Neural progenitor cell (in vitro differentiated cells): ENCODE data around the gene RNF213. TPM values are rescaled to one million over a fixed set of nuclear protein-coding genes. Genes with fewer than 3 reads are reported as not detected.

Source experiments
- DNase-seq: peaks from one replicate; pipeline ENCODE4 v3.0.0-alpha.2; 2016; ENCODE audit warnings: low spot score
- H2AFZ ChIP-seq: fragments of 200-600 bp; sonication (generic); replicated peaks from 2 replicates; pipeline ENCODE4 v1.6.1; 2016; ENCODE audit warnings: antibody characterized with exemption
- H3F3A ChIP-seq: fragments of 200-600 bp; sonication (generic); 2 replicates; pipeline ENCODE4 v1.6.1; 2016; ENCODE audit warnings: antibody characterized with exemption, low read depth
- H3K27ac ChIP-seq: fragments of 200-600 bp; sonication (generic); 2 replicates; pipeline ENCODE4 v1.5.1; 2016; ENCODE audit warnings: mild to moderate bottlenecking
- H3K27me3 ChIP-seq: fragments of 200-600 bp; sonication (generic); 2 replicates; pipeline ENCODE4 v1.6.1; 2016; ENCODE audit warnings: mild to moderate bottlenecking, moderate library complexity
- H3K36me3 ChIP-seq: fragments of 200-600 bp; sonication (generic); 2 replicates; pipeline ENCODE4 v1.5.1; 2016
- H3K4me1 ChIP-seq: fragments of 200-600 bp; sonication (generic); 2 replicates; pipeline ENCODE4 v1.6.1; 2016; ENCODE audit warnings: mixed run types
- H3K4me2 ChIP-seq: fragments of 200-600 bp; sonication (generic); 2 replicates; pipeline ENCODE4 v1.6.1; 2016
- H3K4me3 ChIP-seq: fragments of 200-600 bp; sonication (generic); 2 replicates; pipeline ENCODE4 v1.5.1; 2016
- H3K79me2 ChIP-seq: fragments of 200-600 bp; sonication (generic); 2 replicates; pipeline ENCODE4 v1.6.1; 2016; ENCODE audit warnings: low read depth
- H3K9ac ChIP-seq: fragments of 200-600 bp; sonication (generic); 2 replicates; pipeline ENCODE4 v1.6.1; 2016
- H3K9me3 ChIP-seq: fragments of 200-600 bp; sonication (generic); 2 replicates; pipeline ENCODE4 v1.5.1; 2016; ENCODE audit warnings: low read depth
- H4K20me1 ChIP-seq: fragments of 200-600 bp; sonication (generic); 2 replicates; pipeline ENCODE4 v1.6.1; 2016; ENCODE audit warnings: low read depth
- H3K27ac Mint-ChIP-seq: 3 replicates; pipeline ENCODE4 v1.8.0; 2021; ENCODE audit warnings: mixed read lengths
- H3K27me3 Mint-ChIP-seq: 2 replicates; pipeline ENCODE4 v1.8.0; 2022; ENCODE audit warnings: low read depth, mild to moderate bottlenecking, inconsistent platforms, moderate library complexity, mixed read lengths; ENCODE audit not compliant: insufficient read depth
- H3K36me3 Mint-ChIP-seq: 3 replicates; pipeline ENCODE4 v1.8.0; 2021; ENCODE audit warnings: mixed read lengths
- H3K4me1 Mint-ChIP-seq: 3 replicates; pipeline ENCODE4 v1.8.0; 2021; ENCODE audit warnings: mixed read lengths
- H3K4me3 Mint-ChIP-seq: 3 replicates; pipeline ENCODE4 v1.8.0; 2021; ENCODE audit warnings: mild to moderate bottlenecking, moderate library complexity, mixed read lengths
- H3K9me3 Mint-ChIP-seq: 3 replicates; pipeline ENCODE4 v1.8.0; 2020; ENCODE audit warnings: mixed read lengths
- CTCF ChIP-seq: fragments of 200-600 bp; sonication (generic); IDR thresholded peaks from 2 replicates; pipeline ENCODE4 v1.5.1; 2017; ENCODE audit warnings: antibody characterized with exemption, mild to moderate bottlenecking
- EZH2 ChIP-seq: fragments of 200-600 bp; sonication (generic); IDR thresholded peaks from 2 replicates; pipeline ENCODE4 v1.6.1; 2017; ENCODE audit warnings: antibody characterized with exemption, mild to moderate bottlenecking, moderate library complexity
- EZH2phosphoT487 ChIP-seq: fragments of 200-600 bp; sonication (generic); IDR thresholded peaks from 2 replicates; pipeline ENCODE4 v1.6.1; 2017; ENCODE audit warnings: antibody characterized with exemption
- total RNA-seq: library from RNA; depleted of rRNA; stranded (reverse); fragments of >200 nt; gene quantifications from 2 replicates; pipeline ENCODE4 v1.2.3, GENCODE V29; 2015; ENCODE audit warnings: low replicate concordance

Gene RNF213
- total RNA-seq, 1 donor from 2014 or later: 19.8 TPM

GRCh38 chr17:80339731-80340456 lies 79.2 kb downstream of the RNF213 start:
- no peaks in the 10 kb centered on the region for H3F3A ChIP-seq
- no peaks in the 10 kb centered on the region for H4K20me1 ChIP-seq
- H3K9ac ChIP-seq: no peak overlapping the region
- H3K36me3 ChIP-seq: no peaks in the 10 kb centered on the region
- peaks cover 23% of the 10 kb centered on the region for H3K36me3 Mint-ChIP-seq
- no peak overlapping the region for H2AFZ ChIP-seq
- H3K27me3 Mint-ChIP-seq: no peaks in the 10 kb centered on the region
- H3K79me2 ChIP-seq: no peaks in the 10 kb centered on the region
- no peaks in the 10 kb centered on the region for H3K4me1 Mint-ChIP-seq
- no peaks in the 10 kb centered on the region for H3K27me3 ChIP-seq
- H3K9me3 Mint-ChIP-seq: no peaks in the 10 kb centered on the region
- H3K27ac ChIP-seq: no peak overlapping the region
- no peak for TF ChIP-seq CTCF
- no peak for TF ChIP-seq EZH2phosphoT487
- TF ChIP-seq EZH2: no peak
- no peak overlapping the region for H3K27ac Mint-ChIP-seq
- no peak overlapping the region for H3K4me3 Mint-ChIP-seq
- H3K9me3 ChIP-seq: no peaks in the 10 kb centered on the region
- no peaks in the 10 kb centered on the region for H3K4me1 ChIP-seq
- H3K4me2 ChIP-seq: no peak overlapping the region
- no peak overlapping the region for H3K4me3 ChIP-seq
- DNase-seq: no peak

GRCh38 chr17:80345321-80345720 lies 84.7 kb downstream of the RNF213 start:
- Histone ChIP-seq H3K4me3 (no peak overlapping the region), H4K20me1 (no peaks in the 10 kb centered on the region), H3K9ac (no peak overlapping the region), H3K79me2 (no peaks in the 10 kb centered on the region), H3K36me3 (no peaks in the 10 kb centered on the region), H3K4me2 (no peak overlapping the region), H3K4me1 (no peaks in the 10 kb centered on the region), H3K27me3 (no peaks in the 10 kb centered on the region), H3F3A (no peaks in the 10 kb centered on the region), H2AFZ (no peak overlapping the region), H3K9me3 (no peaks in the 10 kb centered on the region), H3K27ac (no peak overlapping the region)
- no peak for DNase-seq
- TF ChIP-seq EZH2 (no peak), CTCF (no peak), EZH2phosphoT487 (no peak)
- no peak overlapping the region for H3K4me3 Mint-ChIP-seq
- no peak overlapping the region for H3K27ac Mint-ChIP-seq
- H3K27me3 Mint-ChIP-seq: no peaks in the 10 kb centered on the region
- H3K9me3 Mint-ChIP-seq: no peaks in the 10 kb centered on the region
- no peaks in the 10 kb centered on the region for H3K4me1 Mint-ChIP-seq
- H3K36me3 Mint-ChIP-seq: peaks cover 48% of the 10 kb centered on the region

- no peaks in the 10 kb centered on the region for H4K20me1 ChIP-seq
- no peaks in the 10 kb centered on the region for H3K36me3 ChIP-seq
- H3K36me3 Mint-ChIP-seq: peaks cover 48% of the 10 kb centered on the region
- no peaks in the 10 kb centered on the region for H3K9me3 Mint-ChIP-seq
- H3K27ac Mint-ChIP-seq: no peak overlapping the region
- no peak overlapping the region for H3K27ac ChIP-seq
- no peak for DNase-seq
- no peak overlapping the region for H3K4me3 Mint-ChIP-seq
- H2AFZ ChIP-seq: no peak overlapping the region
- H3K4me3 ChIP-seq: no peak overlapping the region
- no peaks in the 10 kb centered on the region for H3K4me1 Mint-ChIP-seq
- no peaks in the 10 kb centered on the region for H3K9me3 ChIP-seq
- TF ChIP-seq EZH2phosphoT487: no peak
- no peak for TF ChIP-seq CTCF
- TF ChIP-seq EZH2: no peak
- H3F3A ChIP-seq: no peaks in the 10 kb centered on the region
- H3K4me2 ChIP-seq: no peak overlapping the region
- no peaks in the 10 kb centered on the region for H3K4me1 ChIP-seq
- H3K27me3 ChIP-seq: no peaks in the 10 kb centered on the region
- no peaks in the 10 kb centered on the region for H3K27me3 Mint-ChIP-seq
- H3K79me2 ChIP-seq: no peaks in the 10 kb centered on the region
- H3K9ac ChIP-seq: no peak overlapping the region
Observed at GRCh38 chr17:80345841-80346497, 85.3 kb downstream of the RNF213 start.
